ENCODE data around the gene SCD.

Gene SCD

DNA sequence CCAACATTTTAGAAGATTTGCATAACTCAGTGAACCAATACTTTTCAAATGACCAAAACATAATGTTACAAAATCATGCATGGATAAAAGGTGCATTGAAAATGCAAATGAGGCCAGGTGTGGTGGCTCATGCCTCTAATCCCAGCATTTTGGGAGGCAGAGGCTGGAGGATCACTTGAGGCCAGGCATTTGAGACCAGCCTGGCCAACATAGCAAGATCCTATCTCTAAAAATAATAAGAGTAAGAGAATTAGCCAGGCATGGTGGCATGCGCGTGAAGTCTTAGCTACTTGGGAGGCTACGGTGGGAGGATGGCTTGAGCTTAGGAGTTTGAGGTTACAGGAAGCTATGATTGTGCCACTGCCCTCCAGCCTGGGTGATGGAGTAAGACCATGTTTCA is 33.4 kb downstream of the SCD start:
- Histone ChIP-seq H3K36me3 (replicated peaks; ENCODE audit: low read depth, low read length) (peaks cover 2% of the 10 kb centered on the region), H3K4me1 (ENCODE audit: low read length) (peaks cover 10% of the 10 kb centered on the region), H3K27ac (ENCODE audit: low read length) (no peak overlapping the region), H3K9ac (ENCODE audit: low read length) (no peak overlapping the region), H3K79me2 (ENCODE audit: low read length) (no peaks in the 10 kb centered on the region), H4K20me1 (ENCODE audit: insufficient read depth, low read length) (no peaks in the 10 kb centered on the region), H3K27me3 (ENCODE audit: low read depth, low read length) (no peaks in the 10 kb centered on the region), H3K4me3 (ENCODE audit: low read length) (no peak overlapping the region), H3K9me3 (ENCODE audit: insufficient read depth, low read length) (no peaks in the 10 kb centered on the region), H2AFZ (ENCODE audit: low read depth, low read length) (no peak overlapping the region), H3K4me2 (ENCODE audit: low read length) (no peak overlapping the region)
- no peak for TF ChIP-seq EZH2phosphoT487 (IDR thresholded peaks at IDR 0.05; ENCODE audit: low read depth)

DNA sequence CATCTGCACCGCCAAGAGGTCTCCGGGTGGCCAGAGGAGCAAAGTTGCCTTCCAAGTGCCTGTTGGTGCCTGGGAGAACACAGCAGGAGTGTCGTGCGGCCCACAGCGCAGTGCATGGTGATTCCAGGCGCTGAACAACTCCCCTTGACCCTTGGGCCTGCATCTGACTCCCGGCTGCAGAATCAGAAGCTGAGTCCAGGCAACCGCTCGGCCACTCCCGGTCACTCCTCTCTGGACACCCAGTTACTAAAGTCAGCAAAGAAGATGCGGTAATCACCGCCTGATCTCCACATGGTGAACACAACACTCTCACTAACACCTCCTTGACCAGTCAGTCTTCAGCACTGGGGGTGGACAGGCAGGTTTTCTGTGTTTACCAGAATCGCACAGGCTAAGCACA is 35.5 kb downstream of the SCD start:
- peaks cover 2% of the 10 kb centered on the region for H3K36me3 ChIP-seq (replicated peaks; ENCODE audit: low read depth, low read length)
- no peaks in the 10 kb centered on the region for H3K4me1 ChIP-seq (ENCODE audit: low read length)
- H3K27ac ChIP-seq (ENCODE audit: low read length) = no peak overlapping the region
- H3K4me3 ChIP-seq (ENCODE audit: low read length) = no peak overlapping the region
- H3K27me3 ChIP-seq (ENCODE audit: low read depth, low read length) = no peaks in the 10 kb centered on the region
- TF ChIP-seq EZH2phosphoT487 (IDR thresholded peaks at IDR 0.05; ENCODE audit: low read depth) = no peak
- TF ChIP-seq, protein P1, sequence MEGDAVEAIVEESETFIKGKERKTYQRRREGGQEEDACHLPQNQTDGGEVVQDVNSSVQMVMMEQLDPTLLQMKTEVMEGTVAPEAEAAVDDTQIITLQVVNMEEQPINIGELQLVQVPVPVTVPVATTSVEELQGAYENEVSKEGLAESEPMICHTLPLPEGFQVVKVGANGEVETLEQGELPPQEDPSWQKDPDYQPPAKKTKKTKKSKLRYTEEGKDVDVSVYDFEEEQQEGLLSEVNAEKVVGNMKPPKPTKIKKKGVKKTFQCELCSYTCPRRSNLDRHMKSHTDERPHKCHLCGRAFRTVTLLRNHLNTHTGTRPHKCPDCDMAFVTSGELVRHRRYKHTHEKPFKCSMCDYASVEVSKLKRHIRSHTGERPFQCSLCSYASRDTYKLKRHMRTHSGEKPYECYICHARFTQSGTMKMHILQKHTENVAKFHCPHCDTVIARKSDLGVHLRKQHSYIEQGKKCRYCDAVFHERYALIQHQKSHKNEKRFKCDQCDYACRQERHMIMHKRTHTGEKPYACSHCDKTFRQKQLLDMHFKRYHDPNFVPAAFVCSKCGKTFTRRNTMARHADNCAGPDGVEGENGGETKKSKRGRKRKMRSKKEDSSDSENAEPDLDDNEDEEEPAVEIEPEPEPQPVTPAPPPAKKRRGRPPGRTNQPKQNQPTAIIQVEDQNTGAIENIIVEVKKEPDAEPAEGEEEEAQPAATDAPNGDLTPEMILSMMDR (IDR thresholded peaks at IDR 0.05; ENCODE audit: low read depth, low read length) = no peak
- H3K9me3 ChIP-seq (ENCODE audit: insufficient read depth, low read length) = no peaks in the 10 kb centered on the region
- no peak overlapping the region for H2AFZ ChIP-seq (ENCODE audit: low read depth, low read length)
- no peaks in the 10 kb centered on the region for H4K20me1 ChIP-seq (ENCODE audit: insufficient read depth, low read length)
- H3K9ac ChIP-seq (ENCODE audit: low read length) = no peak overlapping the region
- H3K79me2 ChIP-seq (ENCODE audit: low read length) = no peaks in the 10 kb centered on the region
- no peak overlapping the region for H3K4me2 ChIP-seq (ENCODE audit: low read length)

DNA sequence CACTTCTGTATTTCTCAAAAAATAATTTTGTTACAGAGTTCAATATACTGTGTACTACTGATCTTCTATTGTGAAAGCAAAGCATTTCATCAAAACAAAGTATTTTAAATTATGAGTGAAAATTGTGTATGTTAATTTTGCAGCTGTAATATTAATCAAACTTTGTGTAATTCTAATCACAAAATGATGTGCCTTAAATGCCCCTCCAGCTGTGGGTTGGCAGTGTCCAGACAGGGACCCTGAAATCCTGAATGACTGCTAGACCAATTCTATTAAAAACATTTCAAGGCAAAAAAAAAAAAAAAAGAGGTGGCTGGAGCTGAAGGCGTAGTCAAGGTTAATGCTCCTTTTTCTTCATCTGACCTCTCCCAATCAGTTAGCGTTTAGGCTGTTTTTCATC is 36.2 kb downstream of the SCD start:
- Histone ChIP-seq H3K36me3 (replicated peaks; ENCODE audit: low read depth, low read length) (peaks cover 2% of the 10 kb centered on the region), H3K27me3 (ENCODE audit: low read depth, low read length) (no peaks in the 10 kb centered on the region)
- no peak for TF ChIP-seq EZH2phosphoT487 (IDR thresholded peaks at IDR 0.05; ENCODE audit: low read depth)
- TF ChIP-seq, protein P1 (IDR thresholded peaks at IDR 0.05; ENCODE audit: low read depth, low read length) = no peak

DNA sequence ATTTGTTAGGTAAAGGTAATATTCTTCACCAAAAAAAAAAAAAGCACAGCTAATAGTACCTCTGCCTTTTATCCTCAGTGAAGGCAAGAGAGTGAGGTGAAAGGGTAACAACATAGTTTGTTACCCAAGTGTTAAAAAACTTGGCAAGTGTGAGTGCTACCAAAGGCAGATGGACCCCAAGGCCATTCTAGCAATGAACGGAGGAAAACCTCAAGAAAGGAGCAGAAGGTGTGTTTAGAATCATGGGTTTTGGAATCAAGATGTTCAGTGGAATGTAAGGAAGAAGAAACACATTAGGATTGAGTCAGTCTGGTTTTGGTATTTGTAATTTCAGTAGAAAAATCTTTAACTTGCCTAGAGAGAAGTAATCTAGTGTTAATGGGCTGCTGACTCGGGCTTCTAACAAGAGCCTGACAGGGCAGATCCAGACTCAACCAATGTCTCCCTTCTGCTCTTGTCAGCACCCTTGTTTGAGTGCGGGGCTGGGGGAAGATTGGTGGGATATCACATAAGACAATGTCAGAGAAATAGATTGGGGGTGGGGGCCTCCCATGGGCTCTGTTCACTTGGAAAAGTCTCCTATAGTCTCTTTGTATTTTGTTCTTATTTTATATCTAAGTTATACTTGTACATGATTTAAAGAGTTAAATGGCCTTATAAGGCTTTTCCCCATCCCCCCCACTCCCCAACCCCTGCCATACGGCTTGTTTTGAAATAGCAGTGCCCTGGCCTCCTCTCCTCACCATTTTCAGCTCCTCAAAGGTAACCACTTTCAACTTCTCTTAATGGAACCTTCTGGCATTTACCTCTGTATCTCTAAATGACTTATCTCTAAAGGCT is 44.4 kb downstream of the SCD start:
- no peak overlapping the region for H3K4me2 ChIP-seq (ENCODE audit: low read length)
- no peak for TF ChIP-seq EZH2phosphoT487 (IDR thresholded peaks at IDR 0.05; ENCODE audit: low read depth)
- TF ChIP-seq, protein P1 (IDR thresholded peaks at IDR 0.05; ENCODE audit: low read depth, low read length) = no peak
- no peaks in the 10 kb centered on the region for H3K36me3 ChIP-seq (replicated peaks; ENCODE audit: low read depth, low read length)
- no peak overlapping the region for H3K27ac ChIP-seq (ENCODE audit: low read length)
- H3K27me3 ChIP-seq (ENCODE audit: low read depth, low read length) = no peaks in the 10 kb centered on the region
- no peak overlapping the region for H2AFZ ChIP-seq (ENCODE audit: low read depth, low read length)
- H3K4me3 ChIP-seq (ENCODE audit: low read length) = no peak overlapping the region
- no peaks in the 10 kb centered on the region for H3K9me3 ChIP-seq (ENCODE audit: insufficient read depth, low read length)
- H3K9ac ChIP-seq (ENCODE audit: low read length) = no peak overlapping the region
- no peaks in the 10 kb centered on the region for H3K4me1 ChIP-seq (ENCODE audit: low read length)
- H3K79me2 ChIP-seq (ENCODE audit: low read length) = no peaks in the 10 kb centered on the region
- no peaks in the 10 kb centered on the region for H4K20me1 ChIP-seq (ENCODE audit: insufficient read depth, low read length)

More for the DNA sequence above, 36.2 kb downstream of the SCD start:
- no peak overlapping the region for H3K4me3 ChIP-seq (ENCODE audit: low read length)
- no peaks in the 10 kb centered on the region for H3K79me2 ChIP-seq (ENCODE audit: low read length)
- no peak overlapping the region for H2AFZ ChIP-seq (ENCODE audit: low read depth, low read length)
- no peak overlapping the region for H3K9ac ChIP-seq (ENCODE audit: low read length)
- no peaks in the 10 kb centered on the region for H3K4me1 ChIP-seq (ENCODE audit: low read length)
- H3K9me3 ChIP-seq (ENCODE audit: insufficient read depth, low read length) = no peaks in the 10 kb centered on the region
- no peaks in the 10 kb centered on the region for H4K20me1 ChIP-seq (ENCODE audit: insufficient read depth, low read length)
- no peak overlapping the region for H3K4me2 ChIP-seq (ENCODE audit: low read length)
- H3K27ac ChIP-seq (ENCODE audit: low read length) = no peak overlapping the region
